PFSK-1 (cell line): ENCODE data around the gene HNF1B.

Experiments
- POLR2AphosphoS5 ChIP-seq: IDR thresholded peaks from 2 replicates; pipeline ENCODE4 v1.6.1; 2012; ENCODE audit warnings: low read depth, mild to moderate bottlenecking, control low read depth, low read length, moderate library complexity
- SIN3A ChIP-seq: IDR thresholded peaks from 2 replicates; pipeline ENCODE4 v1.6.1; 2012; ENCODE audit warnings: mild to moderate bottlenecking, low read length, moderate library complexity, borderline replicate concordance; ENCODE audit not compliant: insufficient read depth
- TAF1 ChIP-seq: IDR thresholded peaks from 2 replicates; pipeline ENCODE4 v1.6.1; 2012; ENCODE audit warnings: low read length, control low read depth, borderline replicate concordance; ENCODE audit not compliant: insufficient read depth
- TF ChIP-seq, protein P1 (sequence below), 2 experiments: IDR thresholded peaks; 2 replicates each; pipeline versions ENCODE4 v1.6.1 to v1.8.0; 2011 to 2012; ENCODE audit warnings: low read depth in 2 of 2, low read length in 2 of 2, control low read depth in 1 of 2, inconsistent platforms in 1 of 2, mild to moderate bottlenecking in 1 of 2, moderate library complexity in 1 of 2; ENCODE audit not compliant: insufficient read depth in 1 of 2

DNA sequence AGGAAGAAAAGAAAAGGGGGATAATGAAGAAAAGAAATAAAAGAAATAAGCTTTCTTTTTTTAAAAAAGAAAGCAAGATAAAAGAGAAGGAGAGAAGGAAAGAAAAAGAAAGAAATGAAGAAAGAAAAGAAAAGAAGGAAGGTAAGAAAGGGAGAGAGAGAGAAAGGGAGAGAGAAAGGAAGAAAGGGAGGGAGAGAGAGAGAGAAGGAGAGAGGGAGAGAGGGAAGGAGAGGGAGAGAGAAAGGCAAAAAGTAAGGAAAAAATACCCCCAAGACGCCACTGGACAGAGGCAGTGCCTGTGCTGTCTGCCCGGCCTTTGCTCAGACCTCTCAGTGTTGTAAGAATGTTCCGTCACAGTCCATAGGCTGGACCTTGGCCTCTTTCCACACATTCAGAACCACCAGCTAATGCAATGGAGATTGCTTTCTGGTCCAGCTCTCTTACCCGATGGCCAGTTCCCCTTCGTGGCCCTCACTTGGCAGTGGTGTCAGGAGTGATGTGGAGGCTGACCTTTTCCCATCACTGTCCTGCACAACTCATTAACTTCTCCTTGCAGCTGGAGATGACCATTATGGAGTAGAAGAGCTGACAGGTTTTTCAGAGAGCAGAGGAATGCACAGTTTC lies 14.3 kb upstream of the HNF1B start:
- no peak for TF ChIP-seq TAF1
- TF ChIP-seq, protein P1, sequence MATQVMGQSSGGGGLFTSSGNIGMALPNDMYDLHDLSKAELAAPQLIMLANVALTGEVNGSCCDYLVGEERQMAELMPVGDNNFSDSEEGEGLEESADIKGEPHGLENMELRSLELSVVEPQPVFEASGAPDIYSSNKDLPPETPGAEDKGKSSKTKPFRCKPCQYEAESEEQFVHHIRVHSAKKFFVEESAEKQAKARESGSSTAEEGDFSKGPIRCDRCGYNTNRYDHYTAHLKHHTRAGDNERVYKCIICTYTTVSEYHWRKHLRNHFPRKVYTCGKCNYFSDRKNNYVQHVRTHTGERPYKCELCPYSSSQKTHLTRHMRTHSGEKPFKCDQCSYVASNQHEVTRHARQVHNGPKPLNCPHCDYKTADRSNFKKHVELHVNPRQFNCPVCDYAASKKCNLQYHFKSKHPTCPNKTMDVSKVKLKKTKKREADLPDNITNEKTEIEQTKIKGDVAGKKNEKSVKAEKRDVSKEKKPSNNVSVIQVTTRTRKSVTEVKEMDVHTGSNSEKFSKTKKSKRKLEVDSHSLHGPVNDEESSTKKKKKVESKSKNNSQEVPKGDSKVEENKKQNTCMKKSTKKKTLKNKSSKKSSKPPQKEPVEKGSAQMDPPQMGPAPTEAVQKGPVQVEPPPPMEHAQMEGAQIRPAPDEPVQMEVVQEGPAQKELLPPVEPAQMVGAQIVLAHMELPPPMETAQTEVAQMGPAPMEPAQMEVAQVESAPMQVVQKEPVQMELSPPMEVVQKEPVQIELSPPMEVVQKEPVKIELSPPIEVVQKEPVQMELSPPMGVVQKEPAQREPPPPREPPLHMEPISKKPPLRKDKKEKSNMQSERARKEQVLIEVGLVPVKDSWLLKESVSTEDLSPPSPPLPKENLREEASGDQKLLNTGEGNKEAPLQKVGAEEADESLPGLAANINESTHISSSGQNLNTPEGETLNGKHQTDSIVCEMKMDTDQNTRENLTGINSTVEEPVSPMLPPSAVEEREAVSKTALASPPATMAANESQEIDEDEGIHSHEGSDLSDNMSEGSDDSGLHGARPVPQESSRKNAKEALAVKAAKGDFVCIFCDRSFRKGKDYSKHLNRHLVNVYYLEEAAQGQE (IDR thresholded peaks at IDR 0.05; ENCODE audit: insufficient read depth in 1 of 2, low read depth in 2 of 2, low read length in 2 of 2) = no peak
- no peak for TF ChIP-seq POLR2AphosphoS5
- no peak for TF ChIP-seq SIN3A
